GM21825 (cell line): Measurements from ENCODE around the gene TP53AIP1.

Experiments used
- ATAC-seq: cut with Tn5 transposase; IDR thresholded peaks from one replicate; pipeline ENCODE4 v1.9.1; 2021; ENCODE audit warnings: mild to moderate bottlenecking, moderate library complexity; ENCODE audit not compliant: unreplicated experiment

TP53AIP1 gene

GRCh38 chr11:128908391-128909246 is 34.1 kb downstream of the TP53AIP1 start:
- no peak for ATAC-seq

GRCh38 chr11:128907585-128907984 is 35.1 kb downstream of the TP53AIP1 start:
- no peak for ATAC-seq

DNA sequence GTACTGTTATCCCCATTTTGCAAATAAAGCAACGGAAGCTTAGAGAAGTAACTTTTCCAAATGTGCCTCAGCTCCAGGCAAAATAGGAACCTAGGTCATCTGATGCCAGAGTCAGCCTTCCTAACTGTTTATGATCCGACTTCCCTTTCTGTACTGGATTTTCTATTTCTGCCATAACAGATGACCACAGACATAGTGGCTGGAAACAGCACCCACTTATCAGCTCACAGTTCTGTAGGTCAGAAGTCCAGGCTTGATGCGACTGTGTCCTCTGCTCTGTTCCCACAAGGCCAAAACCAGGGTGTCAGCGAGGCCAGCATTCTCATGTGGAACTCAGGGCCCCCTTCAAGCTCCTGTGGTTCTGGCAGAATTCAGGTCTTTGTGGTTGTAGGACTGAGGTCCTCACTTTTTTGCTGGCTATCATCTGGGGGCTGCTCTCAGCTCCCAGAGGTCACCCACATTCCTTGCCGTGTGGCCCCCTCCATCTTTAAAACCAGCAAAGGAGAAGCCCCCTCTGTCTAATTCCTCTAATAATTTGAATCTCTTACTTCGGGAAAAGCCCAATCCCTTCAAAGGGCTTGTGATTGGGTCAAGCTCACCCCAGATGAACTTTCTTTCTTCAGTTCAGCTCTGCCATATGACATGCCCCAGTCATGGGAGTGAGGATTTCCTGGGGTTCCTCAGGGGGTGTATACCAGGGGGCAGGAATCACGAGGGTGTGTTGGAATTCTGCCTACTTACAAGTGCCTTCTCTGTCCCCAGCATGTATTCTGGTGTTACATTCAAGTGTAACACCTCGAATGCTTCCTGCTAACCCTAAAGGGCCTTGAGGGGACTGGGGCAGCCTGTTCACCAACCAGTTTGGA is 36.3 kb downstream of the TP53AIP1 start:
- ATAC-seq: no peak

- peak; percentile 38 for ATAC-seq
These were observed 37.1 kb downstream of the TP53AIP1 start for GRCh38 chr11:128905345-128906184.

- peak; percentile 66 for ATAC-seq
These were observed 37.9 kb downstream of the TP53AIP1 start for GRCh38 chr11:128904656-128905344.

DNA sequence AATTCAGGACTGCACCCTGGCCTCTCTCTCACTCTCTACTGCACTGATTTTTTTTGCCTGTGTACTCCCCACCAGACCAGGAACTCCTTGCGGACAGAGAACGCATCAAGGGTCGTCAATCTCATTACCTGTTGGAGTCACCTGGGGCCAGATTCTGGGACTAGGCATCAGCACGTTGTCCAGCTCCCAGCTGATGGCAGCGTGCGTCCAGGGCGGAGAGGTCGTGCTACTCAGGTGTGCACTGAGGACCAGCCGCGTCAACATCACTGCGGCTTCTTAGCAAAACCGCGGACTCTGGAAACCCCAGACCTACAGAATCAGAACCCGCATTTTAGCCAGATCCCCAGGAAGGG is 38.4 kb downstream of the TP53AIP1 start:
- no peak for ATAC-seq

GRCh38 chr11:128903248-128904061 is 39.2 kb downstream of the TP53AIP1 start:
- no peak for ATAC-seq

- ATAC-seq: no peak
These were observed 40.1 kb downstream of the TP53AIP1 start for GRCh38 chr11:128902515-128903066.

DNA sequence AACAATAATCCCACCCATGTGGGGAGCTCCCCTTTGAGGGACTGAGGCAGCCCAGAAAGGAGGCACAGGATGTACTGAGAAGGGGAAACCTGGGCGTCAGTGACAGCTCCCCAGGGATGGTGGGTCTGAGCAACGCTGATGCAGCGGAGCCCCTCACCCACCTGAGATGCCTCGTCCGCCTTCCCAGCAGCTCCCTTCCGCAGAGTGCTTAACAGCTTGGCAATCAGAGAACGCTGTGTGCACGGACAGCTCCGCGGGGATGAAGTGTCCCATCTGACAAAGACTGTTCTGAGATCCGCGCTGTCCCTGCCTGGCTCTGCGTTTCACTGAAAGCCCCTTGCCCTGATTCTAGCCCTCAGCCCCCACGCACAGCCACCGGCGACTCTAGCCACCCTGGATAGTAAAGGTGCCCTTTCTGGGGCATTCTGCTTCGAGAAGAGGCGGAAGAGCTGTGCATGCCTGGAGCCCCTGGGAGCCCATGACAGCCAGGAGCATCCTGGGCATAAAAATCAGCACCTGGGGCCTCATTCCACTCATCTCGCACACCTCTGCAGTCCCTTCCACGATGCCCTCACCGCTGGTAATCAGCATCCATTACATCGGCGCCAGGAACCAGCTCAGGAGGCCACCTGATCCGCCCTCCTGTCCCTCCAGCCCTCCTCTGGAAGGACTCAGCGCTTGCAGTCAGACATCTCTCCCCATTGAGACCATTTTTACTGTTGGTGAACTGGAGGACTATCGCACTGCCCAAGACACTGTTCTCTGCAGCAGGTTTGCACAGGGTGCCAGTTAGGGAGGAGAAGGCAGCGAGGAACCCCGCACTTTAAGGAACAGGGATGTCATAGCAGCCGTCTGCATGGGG is 40.8 kb downstream of the TP53AIP1 start:
- no peak for ATAC-seq

- ATAC-seq: no peak
These were observed 42.2 kb downstream of the TP53AIP1 start for GRCh38 chr11:128900468-128900867.

- ATAC-seq: no peak
These were observed 43.9 kb downstream of the TP53AIP1 start for GRCh38 chr11:128898580-128899344.

GRCh38 chr11:128897826-128898225 is 44.8 kb downstream of the TP53AIP1 start:
- ATAC-seq: no peak

DNA sequence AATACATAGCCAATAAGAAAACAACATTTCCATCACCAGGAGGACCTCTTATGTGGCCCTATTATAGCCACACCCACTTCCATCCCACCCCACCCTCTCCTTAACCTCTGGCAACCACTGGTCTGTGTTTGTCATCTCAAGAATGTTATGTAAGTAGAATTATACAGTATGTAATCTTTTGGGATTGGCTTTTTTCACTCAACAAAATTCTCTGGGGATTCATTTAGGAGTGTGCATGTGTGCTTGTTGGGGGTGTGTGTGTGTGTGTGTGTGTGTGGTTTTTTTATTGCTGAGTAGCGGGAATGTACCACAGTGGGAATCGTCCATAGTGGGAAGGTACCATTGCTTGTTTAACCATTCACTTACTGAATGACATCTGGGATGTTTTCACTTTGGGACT is 46.3 kb downstream of the TP53AIP1 start:
- ATAC-seq: no peak

DNA sequence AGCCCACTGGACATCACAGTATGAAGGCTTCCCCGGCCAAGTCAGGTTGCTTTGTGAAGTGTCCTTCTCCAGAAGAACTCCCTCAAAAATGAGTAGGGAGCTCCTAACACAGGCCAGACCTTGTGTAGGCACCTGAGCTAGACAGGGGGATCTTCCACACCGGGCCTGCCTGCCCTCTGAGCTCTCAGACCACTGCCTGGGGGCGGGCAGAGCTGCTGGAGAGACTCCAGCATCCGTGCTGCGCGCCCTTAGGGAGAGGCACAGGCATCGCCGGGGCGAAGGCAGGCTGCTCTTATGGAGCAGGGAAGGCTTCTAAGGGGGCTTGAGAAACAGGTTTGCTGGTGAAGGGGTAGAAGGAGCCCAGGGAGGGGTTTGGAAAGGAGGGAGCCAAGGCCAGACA is 47.1 kb downstream of the TP53AIP1 start:
- ATAC-seq: no peak

- ATAC-seq: no peak
These were observed 48.0 kb downstream of the TP53AIP1 start for GRCh38 chr11:128894685-128895084.

GRCh38 chr11:128894286-128894681 is 48.4 kb downstream of the TP53AIP1 start:
- ATAC-seq: no peak

GRCh38 chr11:128893578-128894285 is 48.9 kb downstream of the TP53AIP1 start:
- peak; percentile 69 for ATAC-seq
